T-helper 2 cell (primary cell): ENCODE results near the gene ZGPAT.
"Not testable (repeated sequence)": the region's sequence is repeated elsewhere in the genome, so short reads cannot be mapped to it uniquely, and the experiment has no call there.

ENCODE experiments used
- DNase-seq, 5 experiments: peaks; one replicate each; pipeline versions ENCODE4 v3.0.0 to v3.0.0-alpha.2; 2012 to 2022
- total RNA-seq, 2 donors: gene quantifications; one replicate each; lab custom pipeline; 2026; lab: John Stamatoyannopoulos, UW

Gene ZGPAT, protein sequence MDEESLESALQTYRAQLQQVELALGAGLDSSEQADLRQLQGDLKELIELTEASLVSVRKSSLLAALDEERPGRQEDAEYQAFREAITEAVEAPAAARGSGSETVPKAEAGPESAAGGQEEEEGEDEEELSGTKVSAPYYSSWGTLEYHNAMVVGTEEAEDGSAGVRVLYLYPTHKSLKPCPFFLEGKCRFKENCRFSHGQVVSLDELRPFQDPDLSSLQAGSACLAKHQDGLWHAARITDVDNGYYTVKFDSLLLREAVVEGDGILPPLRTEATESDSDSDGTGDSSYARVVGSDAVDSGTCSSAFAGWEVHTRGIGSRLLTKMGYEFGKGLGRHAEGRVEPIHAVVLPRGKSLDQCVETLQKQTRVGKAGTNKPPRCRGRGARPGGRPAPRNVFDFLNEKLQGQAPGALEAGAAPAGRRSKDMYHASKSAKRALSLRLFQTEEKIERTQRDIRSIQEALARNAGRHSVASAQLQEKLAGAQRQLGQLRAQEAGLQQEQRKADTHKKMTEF
- total RNA-seq: 14.3 to 20.9 reads per million in 2 donors

DNA sequence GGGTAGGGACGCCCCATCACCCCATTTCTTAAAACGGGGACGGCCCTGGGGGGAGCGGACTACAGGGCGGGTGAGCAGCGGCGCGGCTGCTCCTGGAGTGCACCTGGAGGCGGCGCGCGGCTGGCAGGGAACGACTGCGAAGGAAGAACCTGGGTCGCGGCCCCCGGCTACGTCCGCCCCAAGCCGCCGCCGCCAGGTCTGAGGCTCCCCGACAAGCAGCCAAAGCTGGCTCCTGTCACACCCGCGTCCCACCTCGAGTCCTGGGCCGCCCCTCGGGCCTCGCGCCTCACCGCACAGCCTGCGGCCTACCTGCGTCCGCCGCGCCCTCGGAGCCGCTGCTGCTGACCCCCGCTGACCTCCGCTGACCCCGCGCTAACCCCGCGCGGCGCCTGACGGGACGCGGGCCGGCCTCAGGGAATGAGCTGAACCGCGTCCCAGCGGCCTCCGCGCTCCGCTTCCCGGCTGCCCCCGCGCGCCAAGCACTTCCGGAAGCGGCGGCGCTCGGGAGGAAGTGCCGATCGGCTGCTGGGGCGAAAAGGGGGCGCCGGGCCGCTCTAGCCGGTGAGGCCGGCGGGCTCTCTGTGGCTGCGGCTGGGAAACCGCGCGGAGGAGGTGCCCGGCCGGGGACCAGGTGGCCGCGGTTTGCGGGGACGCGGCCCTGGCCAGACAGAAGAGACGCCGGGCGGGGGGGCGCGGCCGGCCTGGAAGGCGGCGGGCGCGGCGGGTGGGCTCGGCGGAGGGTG lies at the start of gene ZGPAT, which contains the start of gene ARFRP1:
TSS of gene ZGPAT (plus strand) at position 482 of the 743 bp plus-strand sequence. CDS start 542 bp downstream, outside the sequence.
TSS of gene ARFRP1 (minus strand) at position 419 of the 743 bp plus-strand sequence. CDS start 885 bp downstream, outside the sequence.
- DNase-seq: peak; percentile 74 to 94 (median 81)

DNA sequence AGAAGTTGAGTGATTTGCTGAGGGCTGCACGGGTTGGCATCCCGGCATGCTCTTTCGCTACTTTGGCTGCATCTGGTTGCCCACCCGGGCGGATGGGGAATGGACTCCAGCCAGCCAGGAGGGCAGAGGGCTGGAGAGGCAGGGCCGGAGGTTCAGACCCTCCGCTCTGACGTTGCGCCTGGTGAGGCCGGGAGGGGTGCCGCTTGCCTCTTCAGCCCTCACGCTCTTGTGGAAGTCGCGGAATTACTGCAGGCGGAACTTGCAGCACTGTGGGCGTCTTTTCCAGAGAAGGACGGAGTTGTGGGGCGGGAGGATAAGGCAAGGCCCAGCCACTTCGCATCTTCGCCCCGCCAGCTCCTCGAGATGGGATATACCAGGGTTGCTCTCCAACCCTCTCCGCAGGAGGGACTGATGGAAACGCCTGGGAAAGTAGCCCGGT lies 49.1 kb upstream of the ZGPAT start:
- peak in 1 of 5 experiments; percentile 45 for DNase-seq

DNA sequence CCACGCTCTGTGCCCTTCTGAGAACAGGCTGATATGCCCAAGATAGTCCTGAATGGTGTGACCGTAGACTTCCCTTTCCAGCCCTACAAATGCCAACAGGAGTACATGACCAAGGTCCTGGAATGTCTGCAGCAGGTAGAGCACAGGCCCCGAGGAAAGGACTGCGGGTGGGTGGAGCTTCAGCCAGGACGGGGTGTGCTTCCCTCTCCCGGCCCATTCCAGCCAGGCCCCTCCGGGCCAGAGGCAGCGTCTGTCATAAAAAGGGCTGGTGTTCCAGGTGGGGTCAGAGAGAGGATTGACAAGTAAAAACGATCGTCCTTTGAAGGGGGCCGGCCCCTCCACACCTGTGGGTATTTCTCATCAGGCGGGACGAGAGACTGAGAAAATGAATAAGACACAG lies 48.5 kb upstream of the ZGPAT start:
- DNase-seq: no peak

DNA sequence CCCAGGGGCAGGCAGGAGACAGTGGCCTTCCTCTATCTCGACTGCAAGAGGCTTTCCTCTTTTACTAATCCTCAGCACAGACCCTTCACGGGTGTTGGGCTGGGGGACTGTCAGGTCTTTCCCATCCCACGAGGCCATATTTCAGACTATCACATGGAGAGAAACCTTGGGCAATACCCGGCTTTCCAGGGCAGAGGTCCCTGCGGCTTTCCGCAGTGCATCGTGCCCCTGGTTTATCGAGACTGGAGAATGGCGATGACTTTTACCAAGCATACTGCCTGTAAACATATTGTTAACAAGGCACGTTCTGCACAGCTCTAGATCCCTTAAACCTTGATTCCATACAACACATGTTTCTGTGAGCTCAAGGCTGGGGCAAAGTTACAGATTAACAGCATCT lies 47.7 kb upstream of the ZGPAT start:
- not testable (repeated sequence) for DNase-seq

DNA sequence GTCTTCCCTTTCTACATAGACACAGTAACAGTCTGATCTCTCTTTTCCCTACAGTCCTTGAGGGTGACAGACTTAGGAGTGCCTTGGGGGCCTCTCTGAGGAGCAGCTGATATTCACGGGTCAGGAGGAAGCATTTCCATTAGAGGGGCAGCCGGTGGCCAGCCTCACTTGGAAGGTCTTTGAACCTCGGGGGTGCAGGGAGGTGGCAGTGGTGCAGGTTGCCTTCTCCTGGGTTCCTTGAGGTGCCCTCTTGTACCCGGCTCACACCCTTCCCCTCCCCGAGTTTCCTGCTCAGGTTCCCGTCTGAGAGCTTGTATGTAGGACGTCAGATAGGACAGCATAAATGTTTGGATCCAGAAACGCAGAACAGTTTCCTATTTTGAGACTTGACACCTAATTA lies 47.2 kb upstream of the ZGPAT start:
- no peak for DNase-seq

DNA sequence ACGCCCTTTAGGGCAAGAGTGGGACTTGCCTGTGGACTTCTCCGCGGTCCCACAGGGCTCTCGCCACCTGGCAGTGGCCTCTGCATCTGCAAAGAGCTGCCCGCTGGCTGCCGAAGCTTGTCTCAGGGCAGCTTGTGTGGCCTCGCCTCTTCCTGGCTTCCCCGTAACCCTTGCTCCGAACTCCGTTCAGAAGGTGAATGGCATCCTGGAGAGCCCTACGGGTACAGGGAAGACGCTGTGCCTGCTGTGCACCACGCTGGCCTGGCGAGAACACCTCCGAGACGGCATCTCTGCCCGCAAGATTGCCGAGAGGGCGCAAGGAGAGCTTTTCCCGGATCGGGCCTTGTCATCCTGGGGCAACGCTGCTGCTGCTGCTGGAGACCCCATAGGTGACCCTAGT lies 46.7 kb upstream of the ZGPAT start:
- no peak for DNase-seq

DNA sequence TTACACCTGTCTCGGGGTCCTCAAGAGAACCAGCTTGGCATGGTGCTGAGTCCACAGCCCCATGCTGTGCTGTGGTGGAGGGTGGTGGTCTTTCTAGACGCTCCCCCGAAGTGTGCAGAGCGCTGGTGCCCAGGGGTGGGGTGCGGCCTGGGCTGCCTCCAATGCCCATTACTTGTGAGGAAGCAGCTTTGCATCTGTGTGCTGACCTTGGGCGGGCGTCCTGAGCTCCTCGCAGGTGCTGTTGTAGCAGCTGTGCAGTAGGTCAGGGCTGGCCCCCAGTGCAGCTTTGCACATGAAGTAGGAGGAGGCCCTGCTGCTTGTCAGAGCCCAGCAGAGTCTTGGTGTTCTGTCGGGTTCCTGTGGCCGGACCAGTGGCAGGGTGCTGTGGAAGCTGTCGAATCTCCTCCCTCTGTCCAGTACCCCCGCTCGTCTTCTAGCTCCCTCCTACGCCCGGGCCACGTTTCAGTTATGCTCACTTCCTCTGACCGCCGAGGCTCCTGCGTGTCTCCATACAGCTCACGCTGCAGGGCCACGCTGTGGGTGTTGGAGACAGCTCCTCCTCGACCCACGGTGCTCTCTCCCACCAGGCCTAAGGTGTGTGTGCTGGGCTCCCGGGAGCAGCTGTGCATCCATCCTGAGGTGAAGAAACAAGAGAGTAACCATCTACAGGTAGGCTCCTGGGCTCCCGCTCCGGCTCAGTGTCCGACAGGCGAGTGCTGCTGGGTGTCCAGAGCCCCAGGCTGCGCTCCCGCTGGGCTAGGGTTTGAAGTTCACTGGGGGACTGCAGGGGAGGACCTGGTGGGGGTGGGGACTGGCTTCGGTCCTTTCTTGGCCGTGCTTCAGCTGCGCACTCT lies 45.7 kb upstream of the ZGPAT start:
- DNase-seq: no peak

DNA sequence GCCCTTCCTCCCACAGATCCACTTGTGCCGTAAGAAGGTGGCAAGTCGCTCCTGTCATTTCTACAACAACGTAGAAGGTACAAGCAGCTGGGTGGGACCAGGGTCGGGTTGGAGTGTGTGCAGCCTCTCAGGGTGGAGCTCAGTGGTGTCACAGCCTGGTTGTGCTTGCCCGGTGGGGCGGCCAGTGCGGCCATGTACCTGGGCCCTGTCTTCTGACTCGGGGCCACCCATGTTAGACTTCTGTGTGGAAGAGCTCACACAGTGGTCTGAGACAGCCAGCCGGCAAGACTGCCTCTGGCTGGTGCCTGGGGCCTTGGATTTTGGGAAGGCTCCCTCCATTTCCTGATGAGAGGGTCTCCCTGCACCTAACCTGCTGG lies 45.0 kb upstream of the ZGPAT start:
- no peak for DNase-seq

DNA sequence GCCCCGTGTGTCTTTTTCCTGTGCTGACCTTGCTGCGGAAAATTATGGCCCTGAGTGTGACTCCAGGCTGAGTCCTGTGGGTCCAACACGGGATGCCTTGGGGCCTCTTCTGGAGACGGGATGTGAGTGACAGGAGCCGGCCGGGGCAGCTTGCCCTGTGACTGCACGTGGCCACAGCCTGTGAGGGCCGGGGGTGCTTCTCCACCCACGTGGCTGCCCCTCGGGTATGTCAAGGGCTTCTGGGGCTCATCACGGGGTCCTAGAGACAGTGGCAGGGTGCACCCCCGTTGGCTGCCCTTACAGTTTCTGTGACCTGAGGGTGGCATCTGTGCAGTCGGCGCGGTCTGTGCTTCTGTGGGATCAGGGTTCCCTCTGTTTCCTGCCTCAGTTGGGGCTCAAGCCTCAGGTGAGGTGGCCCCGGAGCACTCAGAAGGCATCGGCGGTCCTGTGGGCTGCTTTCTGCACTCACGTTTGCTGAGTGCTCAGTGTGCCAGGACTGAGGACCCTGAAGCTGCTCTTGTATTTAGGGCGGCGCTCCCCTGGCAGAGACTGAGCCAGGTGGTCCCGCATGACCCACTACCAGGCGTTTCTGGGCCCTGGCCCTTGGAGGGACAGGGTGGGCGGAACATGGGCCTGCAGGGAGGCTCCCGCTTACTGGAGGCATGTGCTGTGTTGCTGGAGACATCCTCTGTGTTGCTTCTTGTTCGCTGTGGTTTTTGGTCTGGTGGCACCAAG lies 44.3 kb upstream of the ZGPAT start:
- no peak for DNase-seq

DNA sequence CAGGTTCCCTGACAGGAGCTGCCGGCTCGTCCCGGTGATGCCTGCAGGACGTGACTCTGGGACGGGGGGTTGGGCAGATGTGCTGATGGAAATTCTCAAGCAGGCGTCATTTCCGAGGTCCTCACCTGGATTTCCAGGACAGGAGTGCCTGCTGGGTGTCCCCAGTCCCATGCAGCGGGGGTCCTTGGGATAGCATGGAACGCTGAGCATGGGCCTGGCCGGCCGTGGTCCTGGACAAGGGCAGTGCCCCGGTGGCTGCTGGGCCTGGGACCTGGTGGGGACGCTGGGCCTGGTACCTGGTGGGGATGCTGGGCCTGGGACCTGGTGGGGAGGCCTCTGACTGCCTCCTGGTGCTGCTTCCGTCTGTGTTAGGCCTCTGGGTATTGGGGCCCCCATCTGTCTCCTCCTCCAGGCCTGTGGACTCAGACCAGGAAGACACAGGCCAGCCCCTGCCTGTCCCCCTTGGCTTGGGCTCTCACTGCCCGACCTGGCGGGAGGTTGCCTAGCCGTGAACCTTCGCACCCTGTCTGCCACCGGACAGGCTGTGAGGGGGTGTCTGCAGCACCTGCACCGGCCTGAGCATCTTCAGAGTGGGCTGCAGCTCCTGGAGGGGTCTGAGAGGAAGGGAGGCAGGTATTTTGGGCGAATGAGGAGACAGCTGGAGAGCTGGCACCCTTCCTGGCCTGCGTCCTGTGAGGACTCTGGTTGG lies 43.5 kb upstream of the ZGPAT start:
- no peak for DNase-seq

DNA sequence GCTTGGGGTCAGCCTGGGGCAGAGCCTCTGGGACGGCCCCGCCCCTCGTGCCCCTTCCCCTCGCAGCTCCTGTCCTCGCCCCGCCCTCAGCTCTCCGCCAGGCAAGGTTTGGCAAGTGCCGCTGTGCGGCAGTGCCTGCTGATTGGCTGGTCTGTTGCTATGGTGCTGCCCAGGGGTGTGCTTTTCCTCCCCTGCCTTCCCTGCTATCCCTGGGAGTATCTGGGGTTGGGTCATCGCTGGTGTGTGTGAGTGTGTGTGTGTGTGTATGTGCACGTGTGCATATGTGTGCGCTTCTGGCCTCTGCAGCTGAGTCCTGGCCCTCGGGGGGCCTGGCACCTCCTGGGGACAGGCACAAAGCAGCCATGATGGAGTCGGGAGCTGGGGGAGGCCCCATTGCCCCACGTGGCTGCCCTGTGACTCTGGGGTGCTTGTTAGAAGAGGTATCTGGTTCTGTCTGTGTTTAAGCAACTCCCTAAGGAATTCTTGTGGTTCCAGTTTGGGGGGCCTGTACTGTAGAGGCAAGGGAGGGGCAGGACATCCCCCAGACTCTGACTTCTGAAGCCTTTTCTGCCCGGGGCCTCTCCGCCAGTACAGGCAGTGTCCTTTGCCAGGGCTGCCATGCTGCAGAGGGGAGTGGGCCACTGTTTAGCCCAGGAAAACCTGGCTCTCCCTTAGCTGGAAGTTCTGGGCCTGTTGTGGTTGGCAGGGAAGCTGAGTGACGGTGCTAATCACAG lies 42.8 kb upstream of the ZGPAT start:
- DNase-seq: no peak

DNA sequence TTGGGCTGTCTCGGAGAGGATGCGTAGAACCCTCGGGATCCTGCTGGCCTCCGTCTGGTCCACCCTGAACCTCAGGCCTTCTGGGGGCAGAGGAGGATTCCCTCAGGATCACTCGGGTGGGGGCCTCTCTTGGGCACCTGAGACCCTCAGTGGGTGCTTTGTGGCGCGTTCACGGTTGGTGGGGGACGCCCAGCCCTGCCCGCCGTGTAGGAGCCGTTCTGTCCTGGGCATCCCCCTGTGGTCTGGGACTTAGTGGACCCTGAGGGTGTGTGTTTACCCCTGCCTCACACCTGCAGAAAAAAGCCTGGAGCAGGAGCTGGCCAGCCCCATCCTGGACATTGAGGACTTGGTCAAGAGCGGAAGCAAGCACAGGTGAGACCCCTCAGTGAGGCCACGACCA lies 42.1 kb upstream of the ZGPAT start:
- DNase-seq: no peak

DNA sequence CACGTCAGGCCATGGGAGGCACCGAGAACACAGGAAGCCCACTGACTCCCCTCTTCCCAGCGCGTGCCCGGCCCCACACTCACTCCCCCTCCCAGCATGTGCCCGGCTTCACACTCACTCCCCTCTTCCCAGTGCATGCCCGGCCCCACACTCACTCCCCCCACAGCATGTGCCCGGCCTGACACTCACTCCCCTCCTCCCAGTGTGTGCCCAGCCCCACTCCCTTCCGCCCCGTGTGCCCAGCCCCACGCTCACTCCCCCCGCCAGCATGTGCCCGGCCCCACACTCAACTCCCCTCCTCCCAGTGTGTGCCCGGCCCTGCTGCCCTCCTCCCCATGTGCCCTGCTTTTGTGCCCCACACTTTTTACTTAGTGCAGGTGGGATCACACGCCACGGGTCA lies 40.0 kb upstream of the ZGPAT start:
- no peak for DNase-seq

DNA sequence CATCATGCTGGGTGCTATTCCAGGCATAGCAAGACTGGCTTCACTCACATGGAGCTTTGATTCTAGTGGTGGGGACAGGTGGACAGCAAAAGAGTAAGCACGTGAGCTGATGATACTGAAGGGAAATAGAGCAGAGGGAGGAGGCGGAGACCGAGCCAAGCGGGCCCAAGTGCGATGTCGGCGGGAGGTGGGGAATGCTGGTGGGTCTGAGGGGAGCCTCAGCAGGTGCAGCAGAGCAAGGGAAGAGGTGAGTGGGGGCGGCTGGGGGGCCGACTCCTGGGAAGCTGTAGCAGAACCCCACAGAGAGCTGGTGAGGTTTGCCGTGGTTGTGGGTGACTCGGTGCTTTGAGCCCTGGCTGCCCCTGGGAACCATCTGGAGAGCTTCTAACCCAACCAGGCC lies 39.5 kb upstream of the ZGPAT start:
- DNase-seq: no peak

DNA sequence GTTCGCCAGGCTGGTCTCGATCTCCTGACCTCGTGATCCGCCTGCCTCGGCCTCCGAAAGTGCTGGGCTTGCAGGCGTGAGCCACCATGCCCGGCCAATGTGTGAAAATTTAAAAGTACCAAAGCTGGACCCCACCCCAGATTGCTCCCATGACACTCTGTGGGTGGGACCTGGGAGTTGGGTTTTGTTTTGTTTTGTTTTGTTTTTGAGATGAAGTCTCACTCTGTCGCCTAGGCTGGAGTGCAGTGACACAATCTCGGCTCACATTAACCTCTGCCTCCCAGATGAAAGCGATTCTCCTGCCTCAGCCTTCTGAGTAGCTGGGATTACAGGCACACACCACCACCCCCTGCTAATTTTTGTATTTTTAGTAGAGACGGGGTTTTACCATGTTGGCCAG lies 36.1 kb upstream of the ZGPAT start:
- not testable (repeated sequence) for DNase-seq

DNA sequence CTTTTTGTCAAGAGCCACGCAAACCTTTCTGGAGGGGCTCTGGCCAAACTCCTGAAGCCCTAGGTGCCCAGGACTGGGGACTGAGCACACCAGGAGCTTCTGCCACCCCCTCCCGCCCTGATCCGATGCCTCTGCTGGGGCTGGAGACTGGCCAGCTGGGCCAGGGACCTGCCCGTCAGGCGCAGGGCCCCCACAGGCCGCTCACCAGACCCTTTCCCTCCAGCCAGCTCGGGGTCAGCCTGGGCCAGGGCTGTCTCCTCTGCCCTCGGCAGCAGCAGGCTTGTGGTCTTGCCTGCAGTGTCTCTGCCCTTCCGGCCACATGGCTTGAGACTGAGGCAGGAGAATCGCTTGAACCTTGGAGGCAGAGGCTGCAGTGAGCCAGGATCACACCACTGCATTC lies 35.2 kb upstream of the ZGPAT start:
- DNase-seq: no peak

DNA sequence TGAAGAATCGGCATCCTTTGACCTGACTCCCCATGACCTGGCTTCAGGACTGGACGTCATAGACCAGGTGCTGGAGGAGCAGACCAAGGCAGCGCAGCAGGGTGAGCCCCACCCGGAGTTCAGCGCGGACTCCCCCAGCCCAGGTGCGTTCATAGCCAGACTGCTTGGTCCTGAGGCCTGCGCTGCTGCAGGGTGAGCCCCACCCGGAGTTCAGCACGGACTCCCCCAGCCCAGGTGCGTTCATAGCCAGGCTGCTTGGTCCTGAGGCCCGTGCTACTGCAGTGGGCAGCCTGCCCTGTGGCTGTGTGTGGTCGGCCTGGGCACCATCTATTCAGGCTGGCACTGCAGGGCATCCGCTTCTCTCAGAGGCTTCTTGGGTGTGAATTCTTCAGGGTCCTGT lies 33.9 kb upstream of the ZGPAT start:
- no peak for DNase-seq

DNA sequence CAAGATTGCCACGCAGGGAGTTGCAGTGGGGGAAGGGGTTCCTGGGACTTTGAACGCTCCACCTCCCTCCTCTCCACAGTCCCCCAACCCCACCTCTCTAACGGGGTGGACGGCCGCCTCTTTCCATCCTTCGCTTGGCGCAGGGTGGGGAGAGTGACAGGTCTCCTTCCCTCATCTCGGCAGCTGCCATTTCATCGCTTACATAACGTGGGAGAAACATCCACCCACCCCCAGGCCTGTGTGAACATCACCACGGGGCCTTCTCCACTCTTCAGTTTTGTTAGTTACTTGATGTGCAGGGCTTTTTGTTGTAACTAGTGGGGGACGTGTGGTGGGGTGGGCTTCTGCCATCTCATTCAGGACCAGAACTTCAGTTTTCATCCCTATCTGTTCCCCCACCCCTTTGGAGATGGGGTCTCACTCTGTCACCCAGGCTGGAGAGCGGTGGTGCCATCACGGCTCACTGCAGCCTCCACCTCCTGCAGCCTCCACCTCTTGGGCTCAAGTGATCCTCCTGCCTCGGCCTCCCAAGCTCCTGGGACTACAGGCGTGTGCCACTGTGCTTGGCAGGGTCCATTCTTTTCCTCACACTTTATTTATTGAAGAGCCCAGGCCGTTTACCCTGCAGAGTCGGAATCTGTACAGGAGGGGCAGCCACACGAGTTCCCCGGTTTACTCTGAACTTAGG lies 32.0 kb upstream of the ZGPAT start:
- no peak for DNase-seq

DNA sequence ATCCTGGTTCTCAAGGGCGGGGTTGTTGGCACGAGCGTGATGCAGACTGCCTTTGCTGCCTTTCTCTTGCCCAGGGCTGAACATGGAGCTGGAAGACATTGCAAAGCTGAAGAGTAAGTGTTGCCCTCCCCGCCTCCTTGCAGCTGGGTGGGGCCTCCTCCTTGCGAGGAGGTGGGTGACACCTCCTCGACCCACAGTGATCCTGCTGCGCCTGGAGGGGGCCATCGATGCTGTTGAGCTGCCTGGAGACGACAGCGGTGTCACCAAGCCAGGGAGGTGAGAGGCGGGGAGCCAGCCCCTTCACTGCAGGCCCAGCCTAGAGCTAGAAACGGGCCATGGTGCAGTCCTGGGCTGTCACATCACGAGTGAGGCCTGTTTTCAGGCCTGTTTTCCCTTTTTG lies 29.8 kb upstream of the ZGPAT start:
- DNase-seq: no peak
